Femur (tissue), 1 donor: ENCODE data around the gene TRIAP1.

Experiments
- DNase-seq: peaks from one replicate; pipeline ENCODE4 v3.0.0-alpha.2; 2017

TRIAP1 gene

GRCh38 chr12:120425797-120426196, 20.4 kb downstream of the TRIAP1 start:
- no peak for DNase-seq

- DNase-seq = no peak
Measured at GRCh38 chr12:120422892-120423456, 23.2 kb downstream of the TRIAP1 start.

- no peak for DNase-seq
Measured at GRCh38 chr12:120421701-120422100, 24.5 kb downstream of the TRIAP1 start.

GRCh38 chr12:120417917-120418580, 28.1 kb downstream of the TRIAP1 start:
- DNase-seq = no peak

DNA sequence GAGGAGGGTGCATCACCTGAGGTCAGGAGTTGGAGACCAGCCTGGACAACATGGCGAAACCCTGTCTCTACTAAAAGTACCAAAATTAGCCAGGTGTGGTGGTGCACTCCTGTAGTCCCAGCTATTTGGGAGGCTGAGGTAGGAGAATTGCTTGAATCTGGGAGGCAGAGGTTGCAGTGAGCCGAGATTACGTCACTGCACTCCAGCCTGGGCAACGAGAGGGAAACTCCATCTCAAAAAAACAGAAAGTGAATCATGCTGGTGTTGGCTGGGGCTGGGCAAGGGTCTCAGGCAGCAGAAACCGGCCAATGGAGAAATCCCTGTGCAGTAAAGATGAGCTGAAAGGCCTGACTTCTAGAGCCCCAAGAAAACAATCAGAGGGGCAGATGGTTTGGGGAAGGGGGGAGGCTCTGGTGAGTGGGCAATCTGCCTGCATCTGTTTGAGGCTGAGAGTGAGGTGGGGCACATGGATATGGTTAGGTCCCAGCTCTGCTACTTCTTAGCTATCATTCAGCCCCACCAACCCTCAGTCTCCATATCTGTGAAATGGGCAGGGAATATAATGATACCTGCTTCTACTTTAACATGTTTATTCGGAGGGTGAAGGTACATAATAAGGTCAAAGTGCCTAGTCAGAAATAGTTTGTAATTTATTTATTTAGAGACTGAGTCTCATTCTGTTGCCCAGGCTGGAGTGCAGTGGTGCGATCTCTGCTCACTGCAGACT, 29.5 kb downstream of the TRIAP1 start:
- DNase-seq = no peak

GRCh38 chr12:120413901-120414695, 32.1 kb downstream of the TRIAP1 start:
- no peak for DNase-seq

GRCh38 chr12:120412421-120412820, 33.8 kb downstream of the TRIAP1 start:
- no peak for DNase-seq

- DNase-seq = no peak
Measured at GRCh38 chr12:120408771-120409170, 37.4 kb downstream of the TRIAP1 start.

- no peak for DNase-seq
Measured at GRCh38 chr12:120406553-120406952, 39.6 kb downstream of the TRIAP1 start.

DNA sequence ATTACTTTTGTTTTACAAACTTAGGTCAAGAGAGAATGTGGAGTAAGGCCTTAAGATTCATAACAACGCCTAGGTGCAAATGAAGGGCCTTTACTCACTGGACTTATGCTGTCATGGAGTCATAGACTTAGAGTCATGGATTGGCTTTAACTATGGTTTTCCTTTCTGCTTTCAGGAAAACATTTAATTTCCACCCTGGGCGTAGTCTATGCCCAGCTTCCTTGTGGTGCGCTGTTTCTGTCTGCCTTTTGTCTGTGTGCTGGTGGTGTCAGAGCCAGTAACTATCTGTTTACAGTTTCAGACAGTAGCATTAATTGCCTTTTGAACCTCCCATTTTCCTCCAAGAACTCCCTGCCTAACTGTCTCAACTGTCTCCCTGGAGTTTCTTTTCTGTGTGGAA, 40.1 kb downstream of the TRIAP1 start:
- no peak for DNase-seq

GRCh38 chr12:120404271-120404670, 41.9 kb downstream of the TRIAP1 start:
- no peak for DNase-seq

DNA sequence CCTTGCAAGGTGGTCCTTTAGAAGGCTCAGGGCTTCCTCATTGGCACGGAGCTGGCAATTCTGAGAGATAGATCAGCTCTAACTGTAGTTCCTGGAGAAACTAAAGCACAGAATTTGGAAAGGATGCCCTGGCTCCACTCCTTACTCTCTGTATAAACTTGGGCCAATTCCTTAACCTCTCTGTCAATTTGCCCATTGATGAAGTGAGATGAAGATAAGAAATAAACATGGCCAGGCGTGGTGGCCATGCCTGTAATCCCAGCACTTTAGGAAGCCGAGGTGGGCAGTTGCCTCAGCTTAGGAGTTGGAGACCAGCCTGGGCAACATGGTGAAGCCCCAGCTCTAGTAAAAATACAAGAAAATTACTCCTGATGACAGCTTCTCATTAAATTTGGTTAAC, 42.3 kb downstream of the TRIAP1 start:
- no peak for DNase-seq

DNA sequence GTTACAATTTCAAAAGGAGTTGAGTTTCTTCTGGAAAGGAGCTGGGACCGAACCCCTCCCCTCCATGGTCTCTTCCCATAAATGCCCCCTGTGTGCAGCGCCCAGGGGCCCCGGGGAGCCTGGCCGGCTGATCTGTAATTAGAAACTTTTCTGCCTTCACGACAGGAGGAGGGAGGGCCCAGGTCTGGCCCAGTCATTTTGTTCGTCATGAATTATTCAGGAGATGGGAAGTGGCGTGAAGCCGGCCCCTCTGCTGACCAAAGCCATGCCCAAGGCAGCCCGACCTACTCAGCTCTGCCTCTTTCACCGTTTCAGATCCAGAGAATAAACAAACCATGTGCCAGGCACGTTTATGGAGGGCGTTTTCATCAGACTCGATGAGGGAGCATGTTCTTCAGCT, 44.0 kb downstream of the TRIAP1 start:
- peak; percentile 39 for DNase-seq

DNA sequence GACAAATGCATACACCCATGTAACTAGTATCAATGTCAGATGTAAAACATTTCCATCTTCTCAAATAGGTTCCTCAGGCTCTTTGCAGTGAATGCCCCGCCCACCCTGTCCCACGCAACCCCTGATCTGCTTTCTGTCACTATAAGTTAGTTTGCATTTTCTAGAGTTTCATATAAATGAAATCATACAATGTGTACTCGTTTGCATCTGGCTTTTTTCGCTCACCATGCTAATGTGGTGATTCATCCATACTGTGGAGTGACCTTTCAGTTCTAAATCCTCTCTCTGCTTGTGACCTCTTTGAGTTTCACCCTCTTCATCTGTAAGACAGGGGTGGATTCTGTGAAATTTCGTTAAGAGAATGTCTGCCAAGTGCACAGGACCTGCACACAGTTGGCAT, 46.7 kb downstream of the TRIAP1 start:
- DNase-seq = no peak

GRCh38 chr12:120397824-120398540, 48.2 kb downstream of the TRIAP1 start:
- DNase-seq = no peak

DNA sequence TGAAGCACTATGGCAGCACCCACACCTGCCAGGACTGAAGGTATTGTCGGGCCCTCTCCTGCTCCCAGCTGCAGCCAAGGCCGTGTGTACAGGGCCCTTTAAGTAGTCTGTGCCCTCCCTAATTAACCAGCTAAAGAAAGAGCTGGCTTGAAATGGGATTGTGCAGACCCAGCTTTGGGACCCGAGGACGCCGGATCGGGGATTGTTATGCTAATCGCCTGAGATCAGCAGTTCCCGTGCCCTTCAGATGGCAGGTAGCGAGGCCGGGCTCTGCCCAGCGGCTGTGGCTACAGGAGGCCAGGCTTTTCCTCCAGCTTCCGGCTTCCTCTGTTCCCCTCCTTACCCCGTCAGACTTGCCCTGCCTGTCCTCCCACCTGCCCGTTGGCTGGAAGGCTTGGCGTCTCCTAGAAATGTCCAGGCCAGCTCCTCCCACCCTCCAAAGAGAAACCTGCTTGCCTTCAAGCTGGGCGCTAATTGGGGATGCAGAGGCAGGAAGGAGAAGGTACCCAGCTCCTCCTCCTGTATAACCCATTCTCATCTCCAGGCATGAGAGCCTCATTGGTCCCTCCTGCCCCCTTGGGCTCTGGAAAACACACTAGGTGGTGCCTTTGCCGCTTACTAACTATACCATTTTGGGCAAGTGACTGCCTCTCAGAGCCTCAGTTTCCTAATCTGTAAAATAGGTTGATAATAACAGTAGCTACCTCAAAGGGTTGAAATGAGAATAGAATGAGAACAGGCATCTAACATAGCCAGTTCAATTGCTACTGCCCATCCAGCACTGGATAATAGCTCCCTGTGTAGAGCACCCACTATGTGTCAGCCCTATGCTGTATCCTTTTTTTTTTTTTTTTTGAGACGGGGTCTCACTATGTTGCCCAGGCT, 51.5 kb downstream of the TRIAP1 start:
- DNase-seq = no peak
